Activated naive CD4-positive, alpha-beta T cell treated with anti-CD3 and anti-CD28 coated beads, Interleukin-2, amount 50 U/mL, for 72 hours (primary cell): ENCODE data around the gene ST6GALNAC3. TPM values are rescaled to one million over a fixed set of nuclear protein-coding genes. Genes with fewer than 3 reads are reported as not detected.
A peak's percentile ranks its signal among the peaks of the same experiment; 100 is the strongest.

Experiments
- ATAC-seq, 2 donors: fragments of 150-1000 bp; cut with Tn5 transposase; 2 replicates each; pipeline ENCODE4 v1.10.0; 2021; ENCODE audit warnings: mild to moderate bottlenecking in 2 of 2, moderate library complexity in 2 of 2
- DNase-seq, 2 donors: peaks; one replicate each; pipeline ENCODE4 v3.0.0; 2021 to 2022; ENCODE audit warnings: low spot score in 2 of 2
- H3K27ac Mint-ChIP-seq, 2 donors: one replicate each; pipeline ENCODE4 v1.8.0; 2022; ENCODE audit warnings: mild to moderate bottlenecking in 2 of 2, mixed read lengths in 2 of 2
- H3K36me3 Mint-ChIP-seq, 2 donors: one replicate each; pipeline ENCODE4 v1.8.0; 2022; ENCODE audit warnings: mixed read lengths in 2 of 2
- H3K9me3 Mint-ChIP-seq, 2 donors: one replicate each; pipeline ENCODE4 v1.8.0; 2022; ENCODE audit warnings: mixed read lengths in 2 of 2
- total RNA-seq, 2 donors: library from RNA; stranded (reverse); gene quantifications; one replicate each; pipeline ENCODE4 v1.2.3, GENCODE V29; 2022

Gene ST6GALNAC3
- total RNA-seq, 2 donors from 2014 or later, result 1.4 to 3.8 TPM

DNA sequence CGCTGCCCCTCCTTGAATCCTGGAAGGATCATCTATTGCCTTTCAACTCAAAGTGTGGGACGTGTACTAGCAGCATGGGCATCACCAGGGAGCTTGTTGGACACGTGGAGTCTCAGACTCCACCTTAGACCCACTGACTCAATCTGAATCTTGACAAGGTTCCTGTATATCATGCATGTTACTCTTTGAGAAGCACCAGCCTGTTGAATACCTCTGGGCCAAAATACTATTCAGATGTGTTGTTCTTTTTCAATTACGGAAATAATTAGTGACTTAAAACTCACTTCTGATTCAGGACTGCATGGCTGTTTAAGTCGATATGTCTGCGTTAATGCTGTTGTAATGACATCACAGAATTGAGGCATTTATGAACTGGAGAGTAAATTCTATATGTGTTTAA, 70.8 kb downstream of the ST6GALNAC3 start:
- Mint-ChIP-seq H3K27ac (no peak overlapping the region), H3K36me3 (no peaks in the 10 kb centered on the region), H3K9me3 (no peaks in the 10 kb centered on the region)
- no peak for DNase-seq
- ATAC-seq, result no peak

DNA sequence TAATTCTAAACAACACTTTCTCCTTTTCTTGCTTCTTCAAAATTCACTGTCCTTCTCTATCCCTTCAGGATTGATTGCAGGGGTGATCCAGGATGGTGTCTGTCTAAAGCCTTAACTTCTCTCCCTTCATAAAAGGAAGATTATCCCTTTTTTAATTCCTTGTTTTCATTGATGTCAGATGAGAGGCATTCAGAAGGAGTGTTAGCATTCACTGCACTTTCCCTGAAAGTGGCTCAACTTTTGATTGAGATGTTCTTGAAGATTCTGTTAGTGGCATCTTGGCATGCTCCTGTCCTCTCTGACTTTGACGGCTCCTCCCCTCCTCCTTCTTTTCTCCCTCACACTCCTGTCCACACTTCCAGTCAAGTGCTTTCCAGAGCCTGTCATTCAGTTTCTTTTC, 71.6 kb downstream of the ST6GALNAC3 start:
- no peak for DNase-seq
- Mint-ChIP-seq H3K9me3 (no peaks in the 10 kb centered on the region), H3K27ac (no peak overlapping the region), H3K36me3 (no peaks in the 10 kb centered on the region)
- ATAC-seq, result no peak

DNA sequence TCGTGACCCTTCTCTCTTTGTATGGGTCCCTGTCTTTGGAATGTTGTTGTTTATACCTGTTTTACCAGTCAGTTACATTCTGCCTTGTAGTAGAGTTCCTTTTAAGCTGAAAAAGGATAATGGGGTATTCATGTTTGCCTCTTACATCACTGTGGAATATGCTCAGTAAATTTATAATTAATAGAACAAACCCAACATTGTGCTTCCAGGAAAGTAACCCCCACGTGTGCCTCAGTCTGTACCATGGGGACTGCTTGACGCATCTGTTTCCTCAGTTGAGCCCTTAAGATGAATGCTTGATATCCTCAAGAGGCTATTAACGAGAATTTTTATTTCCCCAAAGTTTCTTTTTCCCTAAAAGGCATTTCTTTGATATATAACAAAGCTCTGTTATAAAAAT, 73.4 kb downstream of the ST6GALNAC3 start:
- no peak overlapping the region for H3K27ac Mint-ChIP-seq
- no peaks in the 10 kb centered on the region for H3K36me3 Mint-ChIP-seq
- ATAC-seq (no peak), DNase-seq (no peak)
- no peaks in the 10 kb centered on the region for H3K9me3 Mint-ChIP-seq

DNA sequence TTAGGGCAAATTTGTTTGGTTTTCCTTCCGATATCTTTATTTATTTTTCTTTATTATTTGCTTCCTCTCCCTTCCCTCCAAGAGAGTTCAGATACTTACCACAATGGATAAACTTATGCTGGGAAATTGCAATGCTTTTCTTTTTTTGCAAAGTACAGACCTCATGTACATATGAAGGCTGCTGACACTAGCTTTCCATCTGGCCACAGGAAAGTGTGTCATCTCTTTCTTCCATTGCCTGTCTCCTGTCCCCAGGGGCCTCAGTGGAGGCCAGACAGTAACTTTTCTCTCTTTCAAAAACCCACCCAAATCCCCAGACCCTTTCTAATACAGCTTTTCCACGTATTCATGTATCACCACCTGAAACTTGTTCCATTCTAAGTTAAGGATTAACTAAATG, 73.9 kb downstream of the ST6GALNAC3 start:
- no peak overlapping the region for H3K27ac Mint-ChIP-seq
- no peaks in the 10 kb centered on the region for H3K9me3 Mint-ChIP-seq
- H3K36me3 Mint-ChIP-seq, result no peaks in the 10 kb centered on the region
- DNase-seq (no peak), ATAC-seq (no peak)

DNA sequence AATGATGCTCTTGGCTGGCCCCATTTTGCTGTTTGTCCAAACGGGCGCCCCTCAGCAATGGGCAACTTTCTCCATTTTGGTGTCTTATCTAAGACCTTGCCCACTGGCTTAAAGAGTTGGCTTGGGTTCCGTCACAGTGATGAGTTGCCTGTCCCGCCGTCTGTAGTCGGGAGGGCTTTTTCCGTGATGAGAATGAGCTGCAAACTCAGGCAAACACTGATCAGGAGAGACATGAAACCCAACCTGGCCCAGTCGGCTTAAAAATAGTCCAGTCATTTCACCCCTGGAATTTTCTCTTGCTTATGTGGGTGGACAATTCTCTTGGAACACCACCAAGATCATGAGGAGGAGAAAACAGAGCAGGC, 79.3 kb downstream of the ST6GALNAC3 start:
- Mint-ChIP-seq H3K36me3 (peaks cover 0 to 2% of the 10 kb centered on the region in 2 donors), H3K9me3 (no peaks in the 10 kb centered on the region), H3K27ac (peak overlapping the region; percentile 91 to 95)
- no peak for ATAC-seq
- DNase-seq, result no peak

DNA sequence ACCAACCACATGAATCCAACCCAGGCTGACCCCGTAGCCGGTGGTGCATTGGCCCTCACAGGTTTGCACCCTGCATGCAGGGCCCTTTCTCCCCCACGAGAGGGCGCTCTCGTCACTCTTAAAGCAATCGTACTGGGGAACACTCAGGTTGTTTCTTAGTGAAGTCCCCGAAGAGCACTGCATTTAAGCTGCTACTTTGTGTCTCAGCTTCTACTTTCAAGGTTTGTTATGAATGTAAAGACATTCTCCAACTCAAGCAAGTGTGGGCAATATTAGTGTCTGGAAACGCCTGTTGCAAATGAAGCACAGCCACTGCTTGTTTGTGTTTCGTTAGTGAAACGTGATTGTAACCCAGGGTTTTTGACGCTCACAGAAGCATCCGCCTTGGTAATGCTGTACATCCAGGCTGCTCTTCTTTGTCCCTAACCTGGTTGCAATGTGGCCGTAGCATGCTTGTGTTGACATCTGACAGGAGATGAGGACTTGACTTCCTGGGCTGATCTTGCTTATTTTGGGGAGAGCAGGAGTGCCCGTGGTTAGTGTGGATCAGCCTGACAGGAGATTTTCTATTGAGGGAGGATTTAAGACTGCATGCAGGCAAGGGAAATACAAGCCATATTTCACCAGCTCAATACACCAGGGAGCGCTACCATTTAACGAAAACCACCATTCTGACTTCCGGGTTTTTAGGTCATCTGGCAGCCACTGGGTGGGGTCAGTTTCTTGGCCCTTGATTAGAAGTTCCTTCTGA, 79.8 kb downstream of the ST6GALNAC3 start:
- Mint-ChIP-seq H3K9me3 (no peaks in the 10 kb centered on the region), H3K27ac (peak overlapping the region; percentile 91 to 95), H3K36me3 (peaks cover 0 to 5% of the 10 kb centered on the region in 2 donors)
- DNase-seq (peak; percentile 75 to 86), ATAC-seq (peak; percentile 92 to 94)

DNA sequence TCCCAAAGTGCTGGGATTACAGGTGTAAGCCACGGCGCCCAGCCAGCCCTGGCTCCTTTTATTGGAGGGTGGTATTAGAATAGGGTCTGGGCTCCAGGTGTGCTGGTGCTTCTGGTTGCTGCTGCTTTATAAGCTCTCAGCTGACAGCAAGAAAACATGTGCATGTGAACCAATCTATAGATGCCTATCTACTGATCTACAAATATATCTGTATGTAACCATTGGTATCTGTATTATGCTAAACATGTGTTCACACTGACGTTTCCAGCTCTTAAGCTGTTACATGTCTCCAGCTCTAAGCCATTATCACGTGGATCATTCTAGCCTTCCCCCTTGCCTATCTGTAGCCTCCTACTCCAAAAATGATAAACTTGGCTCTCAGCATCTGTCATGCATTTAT, 82.4 kb downstream of the ST6GALNAC3 start:
- no peak overlapping the region for H3K27ac Mint-ChIP-seq
- ATAC-seq (no peak), DNase-seq (no peak)
- H3K36me3 Mint-ChIP-seq, result peaks cover 0 to 5% of the 10 kb centered on the region in 2 donors
- H3K9me3 Mint-ChIP-seq, result no peaks in the 10 kb centered on the region

DNA sequence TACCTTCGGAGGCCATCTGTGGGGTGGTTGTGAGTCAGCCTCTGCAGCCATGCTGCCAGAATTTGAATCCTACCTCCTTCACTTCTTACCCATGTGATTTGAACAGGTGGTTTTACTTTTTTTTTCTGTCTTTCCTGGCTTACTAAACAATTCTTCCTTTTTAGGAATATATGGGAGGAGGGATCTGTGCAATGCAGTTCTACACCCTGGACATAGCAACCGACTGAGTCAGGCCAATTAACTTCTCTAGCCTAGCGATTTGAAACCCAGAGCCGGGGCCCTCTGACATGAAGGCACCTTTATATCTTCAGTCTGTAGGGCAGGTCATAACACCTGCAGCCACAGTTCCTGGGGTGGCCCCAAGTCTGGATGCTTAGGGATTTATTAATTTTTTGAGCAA, 83.6 kb downstream of the ST6GALNAC3 start:
- Mint-ChIP-seq H3K27ac (no peak overlapping the region), H3K36me3 (peaks cover 0 to 5% of the 10 kb centered on the region in 2 donors), H3K9me3 (no peaks in the 10 kb centered on the region)
- no peak for DNase-seq
- ATAC-seq, result no peak

DNA sequence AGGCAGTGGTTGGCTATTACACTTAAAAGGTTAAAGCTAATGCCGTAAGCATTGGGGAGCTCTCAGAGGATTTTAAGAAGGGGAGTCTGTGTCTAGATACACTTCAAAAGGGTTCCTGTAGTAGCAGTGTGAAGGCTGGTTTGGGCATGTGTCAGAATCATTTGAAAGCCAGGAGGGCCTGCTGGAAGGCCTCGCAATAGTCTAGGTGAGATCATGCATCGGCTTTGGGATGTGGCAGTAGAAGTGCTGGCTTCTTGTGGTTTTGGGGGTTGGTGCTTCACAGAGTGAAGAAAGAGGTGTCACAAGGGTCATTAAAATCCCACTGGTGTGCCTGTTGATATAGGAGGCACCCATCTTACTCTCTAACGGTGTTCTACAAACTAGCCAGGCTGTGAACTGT, 85.7 kb downstream of the ST6GALNAC3 start:
- H3K9me3 Mint-ChIP-seq, result no peaks in the 10 kb centered on the region

DNA sequence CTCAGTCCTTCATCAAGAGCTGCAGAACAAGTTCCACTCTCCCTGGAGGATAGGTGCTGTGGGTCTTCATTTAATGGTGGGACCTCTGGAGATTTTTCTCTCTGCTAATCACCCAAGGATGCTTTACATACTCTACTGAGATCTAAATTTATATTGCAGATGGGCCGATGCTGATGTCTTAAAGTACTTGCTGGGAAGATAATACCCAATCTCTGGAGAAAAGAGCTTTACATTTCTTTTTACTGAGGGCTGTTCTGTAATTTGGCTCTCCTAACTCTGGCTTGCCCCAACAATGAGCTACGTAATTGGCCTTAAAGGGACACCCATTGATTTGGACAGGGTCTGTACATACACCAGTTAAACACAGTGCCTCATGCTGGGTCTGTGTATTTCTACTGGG, 86.9 kb downstream of the ST6GALNAC3 start:
- H3K36me3 Mint-ChIP-seq, result peaks cover 5 to 6% of the 10 kb centered on the region in 2 donors
- H3K9me3 Mint-ChIP-seq, result peaks cover 0 to 1% of the 10 kb centered on the region in 2 donors
- ATAC-seq (no peak), DNase-seq (no peak)
- H3K27ac Mint-ChIP-seq, result no peak overlapping the region

More for the DNA sequence above, 85.7 kb downstream of the ST6GALNAC3 start:
- ATAC-seq (no peak), DNase-seq (no peak)
- Mint-ChIP-seq H3K36me3 (peaks cover 0 to 5% of the 10 kb centered on the region in 2 donors), H3K27ac (no peak overlapping the region)

DNA sequence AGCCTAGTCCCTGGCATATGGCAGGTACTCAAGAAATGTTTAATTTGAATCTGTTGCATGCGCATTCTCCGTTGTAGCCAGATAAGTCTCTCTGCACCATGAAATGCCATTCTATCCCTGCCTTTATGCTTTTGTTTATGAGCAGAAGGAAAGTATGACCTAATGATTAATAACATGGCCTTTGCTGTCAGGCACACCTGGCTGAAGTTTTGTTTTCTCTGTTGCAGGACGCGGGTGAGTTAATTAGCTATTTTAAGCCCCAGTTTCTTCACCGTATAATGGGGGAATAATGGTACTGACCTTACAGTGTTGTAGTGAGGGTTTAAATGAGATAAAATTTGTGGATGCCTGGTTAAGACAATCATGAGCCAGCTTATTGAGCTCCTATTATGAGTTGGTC, 87.7 kb downstream of the ST6GALNAC3 start:
- Mint-ChIP-seq H3K36me3 (peaks cover 6 to 8% of the 10 kb centered on the region in 2 donors), H3K27ac (no peak overlapping the region), H3K9me3 (peaks cover 0 to 9% of the 10 kb centered on the region in 2 donors)
- no peak for DNase-seq
- ATAC-seq, result no peak

DNA sequence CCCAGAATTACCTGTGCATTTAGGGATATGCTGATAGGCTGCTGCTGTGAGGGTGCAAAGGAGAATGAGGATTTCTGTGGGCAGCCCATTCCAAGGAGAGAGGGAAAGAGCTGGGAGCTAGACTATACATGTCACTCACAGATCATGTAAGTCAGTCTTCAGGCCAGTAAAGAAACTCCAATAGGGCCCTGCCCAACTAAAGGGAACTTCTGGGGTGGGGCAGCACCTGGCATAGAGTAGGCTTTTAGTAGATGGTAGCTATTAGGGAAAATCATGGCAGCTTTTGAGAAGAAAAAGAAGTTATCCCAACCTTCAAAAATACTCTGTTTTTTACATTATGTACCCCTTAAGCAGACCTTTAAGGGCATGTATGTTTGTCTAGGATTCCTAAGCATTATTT, 89.6 kb downstream of the ST6GALNAC3 start:
- H3K27ac Mint-ChIP-seq, result no peak overlapping the region
- DNase-seq (no peak), ATAC-seq (no peak)
- H3K36me3 Mint-ChIP-seq, result peaks cover 20 to 21% of the 10 kb centered on the region in 2 donors
- peaks cover 13 to 22% of the 10 kb centered on the region in 2 donors for H3K9me3 Mint-ChIP-seq

DNA sequence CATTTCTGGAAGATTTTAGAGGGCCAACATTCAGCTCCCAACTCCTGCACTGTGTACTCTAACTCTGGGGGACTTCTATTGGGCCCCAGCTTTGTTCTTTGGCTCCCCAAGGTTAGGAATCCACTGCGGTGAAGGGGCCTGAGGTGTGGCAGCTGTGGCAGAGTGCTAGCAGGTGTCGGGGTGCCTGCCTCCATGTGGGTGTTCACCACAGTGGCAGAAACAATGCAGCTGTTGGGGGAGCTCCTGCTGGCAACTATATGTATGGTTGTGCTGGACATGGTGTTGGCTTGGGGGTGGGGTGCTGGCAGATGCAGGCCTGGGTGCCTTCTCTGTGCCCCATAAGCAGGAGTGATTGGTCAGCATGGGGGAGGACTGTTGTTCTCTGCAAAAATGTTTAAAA, 95.5 kb downstream of the ST6GALNAC3 start:
- peaks cover 13 to 36% of the 10 kb centered on the region in 2 donors for H3K9me3 Mint-ChIP-seq
- DNase-seq (no peak), ATAC-seq (no peak)
- no peak overlapping the region for H3K27ac Mint-ChIP-seq
- H3K36me3 Mint-ChIP-seq, result peaks cover 28 to 34% of the 10 kb centered on the region in 2 donors

DNA sequence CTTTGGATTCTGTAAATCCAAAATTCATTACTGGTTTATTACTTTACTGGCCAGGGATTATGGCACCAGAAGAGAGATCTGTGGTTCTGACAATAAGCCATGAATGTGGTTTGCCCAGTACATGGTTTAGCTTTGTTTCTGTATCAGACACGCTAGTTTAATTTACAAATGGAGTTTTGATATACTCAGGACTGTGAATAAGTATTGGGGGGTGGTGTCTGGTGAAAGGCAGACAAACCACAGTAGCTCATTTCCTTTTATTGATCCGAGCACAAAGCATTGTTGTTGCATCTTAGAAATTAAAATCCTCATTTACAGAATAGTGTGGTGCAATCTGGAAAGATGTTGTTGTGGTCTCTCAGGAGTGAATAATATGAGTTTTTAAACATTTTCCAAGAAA, 96.0 kb downstream of the ST6GALNAC3 start:
- H3K27ac Mint-ChIP-seq, result no peak overlapping the region
- peaks cover 28 to 34% of the 10 kb centered on the region in 2 donors for H3K36me3 Mint-ChIP-seq
- H3K9me3 Mint-ChIP-seq, result peaks cover 13 to 36% of the 10 kb centered on the region in 2 donors
- ATAC-seq (no peak), DNase-seq (no peak)

DNA sequence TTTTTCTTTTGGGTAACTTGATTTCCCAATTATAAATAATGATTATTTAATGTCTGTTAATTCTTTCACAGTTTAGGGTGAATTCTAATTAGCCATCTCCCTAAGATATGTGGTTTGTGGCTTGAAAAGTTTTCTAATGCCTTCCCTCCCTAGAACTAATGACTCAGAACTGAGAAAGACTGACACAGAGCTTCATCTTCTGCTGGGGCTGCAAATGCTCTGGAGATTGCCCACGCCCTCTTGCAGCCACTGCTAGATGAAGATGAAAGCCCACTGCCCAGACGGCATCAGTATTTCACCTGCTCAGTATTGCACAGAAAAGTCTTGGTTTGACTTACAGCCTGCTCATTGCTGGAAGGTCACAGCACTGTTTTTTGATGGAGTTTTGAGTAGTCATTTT, 101.5 kb downstream of the ST6GALNAC3 start:
- Mint-ChIP-seq H3K36me3 (peaks cover 0 to 24% of the 10 kb centered on the region in 2 donors), H3K27ac (no peak overlapping the region), H3K9me3 (peaks cover 0 to 27% of the 10 kb centered on the region in 2 donors)
- DNase-seq (peak in 1 of 2 donors; percentile 59), ATAC-seq (peak; percentile 81 to 96)

DNA sequence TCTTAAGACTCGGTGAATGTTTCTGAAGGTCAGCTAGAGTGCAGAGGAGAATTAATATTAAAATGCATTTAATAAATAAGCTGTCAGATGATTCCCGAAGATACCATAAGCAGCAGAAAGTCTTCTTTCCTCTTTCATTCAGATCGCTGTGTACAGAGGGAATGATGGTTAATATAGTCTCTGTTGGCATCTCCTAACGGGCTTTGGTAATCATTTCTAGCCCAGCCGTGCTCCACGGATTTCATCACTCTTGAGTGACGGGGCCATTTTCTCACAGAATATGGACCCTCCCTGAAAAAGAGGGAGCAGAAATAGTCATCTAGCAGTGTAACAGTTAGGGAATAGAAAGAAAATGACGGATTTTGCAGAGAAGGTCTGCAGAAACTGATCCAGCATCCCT, 103.1 kb downstream of the ST6GALNAC3 start:
- Mint-ChIP-seq H3K27ac (no peak overlapping the region), H3K36me3 (peaks cover 0 to 24% of the 10 kb centered on the region in 2 donors), H3K9me3 (peaks cover 0 to 27% of the 10 kb centered on the region in 2 donors)
- no peak for ATAC-seq
- no peak for DNase-seq

DNA sequence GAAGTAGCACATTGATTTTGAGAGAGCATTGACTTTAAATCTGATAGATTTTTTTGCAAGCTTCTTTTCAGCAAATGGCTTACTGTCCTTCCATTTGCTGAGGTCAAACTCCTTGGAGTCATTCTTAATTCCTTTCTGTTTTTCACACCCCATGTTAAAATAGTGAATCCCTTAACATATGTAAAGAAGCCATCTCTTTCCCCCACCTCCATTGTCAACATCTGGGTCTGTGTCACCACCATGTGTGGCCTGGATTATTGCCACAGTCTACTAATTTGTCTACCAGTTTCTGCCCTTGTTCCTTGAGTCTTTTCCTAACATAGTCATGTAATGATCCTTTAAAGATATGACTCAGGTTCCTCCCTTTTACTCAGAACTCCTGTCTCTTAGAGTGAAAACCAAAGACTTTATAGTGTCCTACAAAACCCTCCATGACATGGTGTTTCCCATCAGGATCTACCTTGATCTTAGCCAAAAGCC, 104.7 kb downstream of the ST6GALNAC3 start:
- H3K36me3 Mint-ChIP-seq, result peaks cover 0 to 14% of the 10 kb centered on the region in 2 donors
- DNase-seq, result no peak
- H3K9me3 Mint-ChIP-seq, result peaks cover 0 to 17% of the 10 kb centered on the region in 2 donors
- ATAC-seq, result peak; percentile 71 to 72
- peak overlapping the region in 1 of 2 donors; percentile 66 for H3K27ac Mint-ChIP-seq

DNA sequence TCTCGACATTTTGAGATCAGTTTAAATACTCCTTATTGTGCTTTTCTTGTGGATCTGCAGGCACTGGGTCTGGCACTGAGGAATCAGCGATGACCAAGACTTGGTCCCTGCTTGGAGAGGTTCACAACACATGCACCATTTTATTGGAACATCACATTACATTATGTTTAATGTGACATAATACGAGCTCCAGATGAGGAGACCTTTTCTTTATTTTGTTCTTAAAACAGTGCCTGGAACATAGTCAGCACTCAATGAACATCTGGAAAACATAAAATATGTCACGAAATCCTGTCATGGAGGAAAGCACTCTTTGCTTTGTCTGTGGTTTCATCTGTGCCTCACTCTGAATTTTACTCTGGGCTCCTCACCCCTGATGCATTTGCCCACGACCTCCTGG, 110.7 kb downstream of the ST6GALNAC3 start:
- H3K27ac Mint-ChIP-seq, result no peak overlapping the region
- H3K36me3 Mint-ChIP-seq, result no peaks in the 10 kb centered on the region
- DNase-seq, result no peak
- H3K9me3 Mint-ChIP-seq, result peaks cover 0 to 5% of the 10 kb centered on the region in 2 donors
- no peak for ATAC-seq
